ENCODE results near the gene CANT1.

The CANT1 gene

DNA sequence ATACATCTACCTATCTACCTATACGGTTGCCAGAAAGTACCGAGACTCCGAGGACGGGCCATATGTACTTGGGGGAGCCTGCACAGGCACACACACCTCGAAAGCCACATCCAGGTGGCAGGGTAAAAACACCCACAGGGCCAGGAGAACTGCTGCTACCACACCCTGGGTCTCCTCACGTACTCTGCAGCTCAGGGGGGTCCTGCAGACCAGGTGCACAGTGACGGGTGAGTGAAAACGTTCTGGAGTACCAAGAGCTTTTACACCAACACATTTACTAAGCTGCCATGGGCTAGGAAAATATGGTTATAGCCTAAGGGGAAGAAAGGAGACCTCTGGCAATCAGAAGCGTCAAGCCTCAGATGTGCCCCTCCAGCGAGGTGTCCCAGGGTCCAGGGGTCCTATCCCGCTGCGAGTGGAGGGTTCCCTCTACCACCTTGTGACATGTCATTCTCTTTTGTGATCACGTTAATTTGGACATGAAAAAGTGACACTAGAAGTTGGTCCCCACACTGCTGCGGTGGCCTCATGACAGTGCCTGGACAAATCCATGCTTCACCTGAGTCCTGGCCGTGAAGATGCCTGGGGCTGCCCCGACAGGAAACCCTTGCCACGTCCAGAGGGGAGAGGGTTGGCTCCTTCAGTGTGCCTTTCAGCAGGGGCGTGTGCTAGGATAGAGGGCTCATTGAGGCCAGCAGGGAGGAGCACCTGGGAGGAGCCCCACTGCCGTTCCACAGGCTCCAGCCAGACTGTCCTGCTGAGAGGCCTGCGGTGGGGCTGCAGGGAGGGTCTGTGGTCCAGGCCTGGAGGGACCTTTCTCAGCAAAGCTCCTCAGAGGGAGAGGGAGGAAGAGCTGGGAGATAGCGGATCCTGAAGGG, 1.8 kb downstream of the CANT1 start:
- DNase-seq = no peak

DNA sequence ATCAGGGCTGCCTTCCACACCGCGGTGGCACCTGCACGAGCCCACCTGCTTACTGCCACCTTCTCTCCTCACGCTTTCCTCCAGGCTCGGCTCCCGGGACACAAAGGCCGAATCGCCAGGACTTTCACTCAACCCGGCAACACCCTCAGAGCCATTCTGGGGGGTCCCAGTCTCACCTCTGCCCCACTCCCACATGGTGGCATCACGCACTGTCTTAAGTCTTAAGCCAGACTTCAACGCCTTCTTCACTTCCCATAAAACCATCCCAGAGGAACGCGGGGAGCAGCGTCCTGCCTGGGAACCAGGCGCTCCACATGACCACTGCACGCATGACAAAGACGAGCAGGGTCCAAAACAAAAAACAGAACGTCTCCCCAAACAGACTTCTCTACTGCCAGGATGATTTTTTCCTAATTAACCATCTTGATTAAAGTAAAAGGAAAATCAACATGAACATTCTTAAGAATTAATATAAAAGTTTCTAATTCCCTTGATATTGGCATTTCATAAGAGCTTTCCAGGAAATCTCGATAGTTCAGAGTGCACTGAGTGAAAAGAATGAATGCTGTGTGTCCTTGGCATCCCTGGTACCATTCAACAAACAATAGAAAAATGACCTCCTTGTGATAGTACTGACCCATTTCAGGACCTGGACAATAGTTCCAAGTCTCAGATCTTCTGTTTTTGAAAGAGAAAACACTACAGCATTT, 2.6 kb downstream of the CANT1 start:
- DNase-seq = no peak

DNA sequence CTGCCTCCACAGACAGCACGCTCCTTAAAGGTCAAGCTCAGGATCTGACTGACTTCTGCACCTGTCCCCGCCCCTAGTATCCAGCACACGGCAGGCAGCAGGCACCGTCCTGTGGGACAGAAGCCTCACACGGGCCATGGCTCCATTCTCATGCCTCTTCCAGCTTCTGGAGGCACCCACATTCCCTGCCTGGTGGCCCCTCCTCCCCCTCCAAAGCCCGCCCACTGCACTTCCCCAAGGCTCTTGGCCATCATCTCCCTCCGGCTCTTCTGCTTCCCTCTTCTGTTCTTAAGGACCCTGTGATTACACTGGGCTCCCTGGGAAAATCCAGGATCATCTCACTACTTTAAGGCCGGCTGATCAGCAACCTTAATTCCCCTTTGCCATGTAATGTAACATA, 3.5 kb downstream of the CANT1 start:
- DNase-seq = no peak

DNA sequence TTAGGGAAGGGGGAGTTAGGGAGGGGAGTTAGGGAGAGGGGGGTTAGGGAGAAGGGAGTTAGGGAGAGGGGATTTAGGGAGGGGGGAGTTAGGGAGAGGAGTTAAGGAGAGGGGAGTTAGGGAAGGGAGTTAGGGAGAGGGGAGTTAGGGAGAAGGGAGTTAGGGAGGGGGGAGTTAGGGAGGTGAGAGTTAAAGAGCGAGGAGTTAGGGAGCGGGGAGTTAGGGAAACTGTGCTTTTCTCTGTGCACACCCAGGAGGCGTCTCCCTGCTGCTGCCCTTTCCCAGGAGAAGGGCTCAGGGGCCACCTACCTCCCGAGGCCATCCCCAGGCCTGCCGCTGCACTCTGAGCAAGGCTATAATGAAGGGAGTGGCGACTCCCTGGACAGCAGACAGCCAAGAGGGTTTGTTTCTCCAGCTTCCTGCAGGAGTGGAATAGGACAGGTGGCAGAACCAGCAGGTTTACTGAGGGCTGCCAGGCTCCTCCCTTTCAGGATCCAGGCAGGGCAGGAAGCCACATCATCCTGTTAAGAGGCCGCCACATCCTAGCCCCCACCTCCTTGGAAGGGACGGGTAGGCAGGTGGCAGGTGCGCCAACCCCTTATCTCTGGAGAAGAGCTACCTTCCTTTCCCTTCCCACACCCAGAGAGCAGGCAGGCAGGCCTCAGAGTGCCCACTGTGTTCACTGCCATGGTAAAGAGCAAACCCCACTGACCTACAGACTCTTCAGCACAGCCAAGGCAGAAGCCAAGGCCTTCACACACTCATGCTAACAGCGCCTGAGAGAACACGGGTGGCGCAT, 4.3 kb downstream of the CANT1 start:
- peak; percentile 59 to 65 for DNase-seq

- DNase-seq = no peak
Observed at GRCh38 chr17:79003661-79004411, 5.7 kb downstream of the CANT1 start.

DNA sequence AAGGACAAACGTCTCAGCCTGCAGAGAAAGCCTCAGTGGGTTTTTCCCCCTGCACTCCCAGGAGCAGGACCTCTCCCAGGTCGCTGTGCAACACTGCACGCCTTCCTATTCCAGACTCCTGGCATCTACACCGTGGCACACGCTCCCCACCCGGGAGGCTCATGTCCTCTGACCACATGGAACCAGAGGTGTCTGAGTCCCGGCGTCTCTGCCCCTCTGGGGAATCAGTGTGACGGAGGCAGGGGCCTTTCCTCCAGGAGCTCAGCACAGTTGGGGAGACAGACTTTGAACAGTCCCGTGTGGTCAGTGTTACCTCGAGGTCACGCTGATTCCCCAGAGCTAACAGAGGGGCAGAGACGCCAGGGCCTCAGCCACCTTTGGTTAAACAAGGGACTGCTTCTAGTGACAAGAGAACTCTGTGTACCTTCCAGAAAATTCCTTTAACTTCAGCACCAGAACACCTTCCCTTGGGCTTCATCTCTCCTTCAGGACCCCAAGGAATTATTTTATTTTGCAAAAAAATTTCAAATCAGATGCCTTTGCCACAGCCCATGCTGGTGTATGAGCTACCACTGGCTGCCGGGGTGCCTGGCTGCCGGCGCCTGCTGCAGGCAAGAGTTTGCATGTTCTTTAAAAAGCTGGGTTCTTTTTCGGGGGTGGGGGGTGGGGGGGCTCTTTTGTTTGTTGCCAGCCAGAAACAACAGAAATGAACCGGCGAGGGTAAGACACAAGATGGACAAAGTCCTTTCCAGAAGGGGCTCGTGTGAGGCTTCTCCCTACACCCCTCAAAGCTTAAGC, 6.6 kb downstream of the CANT1 start:
- DNase-seq = no peak

- no peak for DNase-seq
Observed at GRCh38 chr17:79002291-79002690, 7.3 kb downstream of the CANT1 start.

- DNase-seq = no peak
Observed at GRCh38 chr17:79001190-79002020, 8.2 kb downstream of the CANT1 start.

GRCh38 chr17:79000396-79001189, 9.0 kb downstream of the CANT1 start:
- DNase-seq = no peak

DNA sequence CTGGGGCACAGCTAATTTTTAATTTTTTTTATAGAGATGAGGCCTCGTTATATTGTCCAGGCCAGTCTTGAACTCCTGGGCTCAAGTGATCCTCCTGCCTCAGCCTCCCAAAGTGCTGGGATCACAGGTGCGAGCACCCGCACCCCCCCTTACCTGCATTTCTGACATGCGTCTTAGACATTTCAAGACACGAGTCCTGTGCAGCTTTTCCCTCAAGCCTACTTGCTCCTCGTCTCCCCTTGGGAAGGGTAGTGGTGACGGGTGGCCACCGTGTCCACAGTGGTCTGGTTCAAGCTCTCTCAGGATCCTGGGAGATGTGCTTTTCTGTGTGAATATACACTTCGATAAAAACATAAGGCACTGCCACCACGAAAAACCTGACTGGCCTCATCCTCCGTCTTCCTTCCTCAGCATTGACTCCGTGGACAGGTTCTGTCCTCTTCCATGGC, 9.6 kb downstream of the CANT1 start:
- DNase-seq = no peak

DNA sequence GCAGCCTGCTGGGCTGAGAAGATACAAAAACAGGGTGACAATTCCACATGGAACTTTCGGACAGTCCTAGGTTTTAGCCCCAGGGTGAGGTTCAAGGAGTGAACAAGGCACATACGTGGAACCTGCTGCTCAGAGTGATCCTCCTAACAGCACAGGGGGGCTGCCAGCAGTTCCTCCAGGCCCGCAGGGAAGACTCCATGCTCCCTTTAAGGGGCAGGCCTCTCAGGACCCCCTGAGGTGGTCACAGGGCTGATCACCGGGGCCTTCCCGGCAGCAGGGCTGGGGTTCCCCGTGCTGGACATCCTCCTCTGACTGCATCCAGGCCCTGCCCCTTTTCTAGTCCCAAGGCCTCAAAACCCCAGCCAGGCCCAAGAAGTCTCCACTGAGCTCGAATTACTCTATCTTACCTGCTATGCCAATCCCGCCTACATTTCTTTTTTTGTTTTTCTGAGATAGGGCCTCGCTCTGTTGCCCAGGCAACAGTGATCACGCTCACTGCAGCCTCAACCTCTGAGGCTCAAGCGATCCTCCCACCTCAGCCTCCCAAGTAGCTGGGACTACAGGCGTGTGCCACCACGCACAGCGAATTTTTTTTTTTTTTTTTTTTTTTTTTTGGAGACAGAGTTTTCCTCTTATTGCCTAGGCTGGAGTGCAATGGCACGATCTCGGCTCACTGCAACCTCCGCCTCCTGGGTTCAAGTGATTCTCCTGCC, 10.4 kb downstream of the CANT1 start:
- DNase-seq = no peak

DNA sequence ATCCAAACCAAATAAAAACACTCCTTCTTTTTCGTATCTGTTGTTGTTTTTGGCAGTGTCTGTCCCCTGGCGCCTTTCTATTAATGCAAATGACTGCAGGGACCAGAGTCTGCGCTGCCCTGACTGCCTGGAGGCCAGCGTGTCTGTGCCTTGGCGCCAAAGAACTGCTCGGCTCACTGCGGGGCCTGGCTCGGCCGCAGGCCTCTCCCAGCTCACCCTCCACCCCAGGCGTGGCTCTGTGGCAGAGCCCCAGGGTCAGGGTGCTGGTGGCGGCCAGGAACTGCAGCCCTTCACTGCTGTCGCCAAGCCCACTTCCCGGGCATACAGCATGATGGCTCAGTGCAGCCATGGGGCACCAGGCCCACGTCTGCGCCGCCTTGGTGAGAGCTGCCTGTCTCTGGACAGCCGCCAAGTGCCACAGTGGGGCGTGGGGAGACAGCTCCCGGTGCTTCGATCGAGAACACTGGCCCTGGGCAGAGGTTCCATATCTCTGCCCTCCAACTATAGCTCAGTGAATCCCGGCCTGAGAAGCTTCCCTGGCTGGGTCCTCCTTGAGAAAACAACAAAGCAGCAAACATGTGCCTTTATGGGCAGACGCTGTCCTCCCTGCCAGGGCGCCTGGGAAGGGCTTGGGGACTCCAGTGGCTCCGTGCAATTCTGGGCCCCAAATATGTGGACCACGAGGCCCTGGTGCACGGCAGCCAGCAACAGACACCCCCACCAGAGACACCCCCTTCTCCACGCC, 11.1 kb downstream of the CANT1 start:
- DNase-seq = no peak

- DNase-seq = no peak
Observed at GRCh38 chr17:78997881-78998280, 11.7 kb downstream of the CANT1 start.

- no peak for DNase-seq
Observed at GRCh38 chr17:78997231-78997741, 12.3 kb downstream of the CANT1 start.

DNA sequence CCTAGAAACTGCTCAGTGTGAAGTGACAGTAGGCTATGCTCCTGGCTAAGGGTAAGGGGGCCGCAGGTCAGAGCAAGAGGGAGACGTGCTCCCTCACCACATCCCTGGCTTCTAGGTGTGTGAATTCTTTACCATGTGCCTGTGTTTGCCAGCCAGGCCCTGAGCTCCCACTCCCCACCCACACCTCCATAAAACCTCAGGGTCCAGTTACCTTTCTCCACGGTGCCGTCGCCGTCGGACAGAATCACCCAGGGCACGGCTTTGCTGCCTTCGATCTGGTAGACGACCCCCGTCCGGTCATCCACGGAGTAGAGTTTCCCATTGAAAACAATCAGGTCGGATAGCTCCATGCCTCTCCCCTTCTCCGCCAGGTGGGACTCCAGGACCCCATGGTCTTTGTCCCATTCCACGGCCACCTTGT, 12.8 kb downstream of the CANT1 start:
- no peak for DNase-seq

- DNase-seq = no peak
Observed at GRCh38 chr17:78995761-78996451, 13.7 kb downstream of the CANT1 start.

DNA sequence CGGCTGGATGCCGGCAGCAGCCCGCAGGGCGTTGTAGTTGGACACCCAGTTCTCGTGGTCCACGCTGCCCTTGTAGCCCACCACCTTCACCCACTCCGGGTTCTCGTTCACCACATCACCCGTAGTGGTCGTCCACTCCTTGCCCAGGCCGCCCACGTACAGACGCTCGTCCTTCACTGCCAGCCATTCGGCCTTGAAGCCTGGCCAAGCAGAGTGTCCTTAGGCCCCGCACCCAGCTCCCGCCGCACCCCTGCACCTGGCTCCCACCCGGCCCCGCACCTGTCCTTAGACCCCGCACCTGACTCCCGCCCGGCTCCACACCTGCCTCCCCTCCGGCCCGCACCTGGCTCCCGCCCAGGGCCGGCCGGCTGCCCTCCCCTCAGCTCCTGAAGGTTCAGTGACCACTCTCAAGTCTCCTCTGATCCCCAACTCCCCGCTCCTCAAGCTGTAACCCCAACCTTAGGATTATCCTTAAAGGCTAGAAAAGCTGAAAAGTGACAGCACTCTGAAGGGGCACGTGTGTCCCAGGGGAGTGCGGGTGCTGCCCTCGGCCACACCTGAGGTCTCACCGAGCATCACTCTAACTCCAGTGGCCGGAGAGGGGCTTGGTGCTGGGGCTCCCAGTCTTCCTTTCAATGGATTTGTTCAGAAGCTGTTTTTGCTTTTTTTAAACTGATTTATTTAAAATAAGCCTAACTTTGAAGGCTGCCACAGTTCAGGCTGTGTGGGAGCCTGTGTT, 14.4 kb downstream of the CANT1 start:
- DNase-seq = no peak
